GM12875 (cell line): ENCODE data around the gene TMEM108.

Experiments used
- H3K4me3 ChIP-seq: one replicate; pipeline ENCODE4 v1.5.1; 2011; ENCODE audit warnings: low read depth, low read length, control low read depth
- TF ChIP-seq, protein P1 (sequence below): IDR thresholded peaks from 2 replicates; pipeline ENCODE4 v1.5.1; 2011; ENCODE audit warnings: low read depth, mild to moderate bottlenecking, control low read depth, inconsistent platforms, low read length, moderate library complexity, borderline replicate concordance; ENCODE audit not compliant: insufficient read depth

TMEM108 gene

DNA sequence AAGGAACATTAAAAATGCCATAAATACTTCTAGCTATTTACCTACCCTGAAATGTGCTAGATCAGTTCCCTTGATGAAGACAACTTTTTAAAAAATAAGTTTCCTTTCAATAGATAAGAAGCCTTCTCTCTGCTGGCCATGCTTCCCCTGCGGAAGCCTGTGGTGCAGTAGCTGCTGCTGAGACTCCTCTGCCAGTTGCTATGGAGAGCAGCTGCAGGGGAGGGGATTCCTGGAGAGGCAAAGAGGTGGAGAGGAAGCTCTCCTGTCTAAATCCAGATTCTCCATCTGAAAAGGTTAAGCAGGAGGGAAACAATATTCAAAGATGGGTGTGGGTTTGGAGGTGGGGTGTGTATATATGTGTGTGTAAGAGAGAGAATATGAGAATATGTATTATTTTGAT is 291.9 kb downstream of the TMEM108 start:
- no peak overlapping the region for H3K4me3 ChIP-seq
- TF ChIP-seq, protein P1, sequence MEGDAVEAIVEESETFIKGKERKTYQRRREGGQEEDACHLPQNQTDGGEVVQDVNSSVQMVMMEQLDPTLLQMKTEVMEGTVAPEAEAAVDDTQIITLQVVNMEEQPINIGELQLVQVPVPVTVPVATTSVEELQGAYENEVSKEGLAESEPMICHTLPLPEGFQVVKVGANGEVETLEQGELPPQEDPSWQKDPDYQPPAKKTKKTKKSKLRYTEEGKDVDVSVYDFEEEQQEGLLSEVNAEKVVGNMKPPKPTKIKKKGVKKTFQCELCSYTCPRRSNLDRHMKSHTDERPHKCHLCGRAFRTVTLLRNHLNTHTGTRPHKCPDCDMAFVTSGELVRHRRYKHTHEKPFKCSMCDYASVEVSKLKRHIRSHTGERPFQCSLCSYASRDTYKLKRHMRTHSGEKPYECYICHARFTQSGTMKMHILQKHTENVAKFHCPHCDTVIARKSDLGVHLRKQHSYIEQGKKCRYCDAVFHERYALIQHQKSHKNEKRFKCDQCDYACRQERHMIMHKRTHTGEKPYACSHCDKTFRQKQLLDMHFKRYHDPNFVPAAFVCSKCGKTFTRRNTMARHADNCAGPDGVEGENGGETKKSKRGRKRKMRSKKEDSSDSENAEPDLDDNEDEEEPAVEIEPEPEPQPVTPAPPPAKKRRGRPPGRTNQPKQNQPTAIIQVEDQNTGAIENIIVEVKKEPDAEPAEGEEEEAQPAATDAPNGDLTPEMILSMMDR: no peak

DNA sequence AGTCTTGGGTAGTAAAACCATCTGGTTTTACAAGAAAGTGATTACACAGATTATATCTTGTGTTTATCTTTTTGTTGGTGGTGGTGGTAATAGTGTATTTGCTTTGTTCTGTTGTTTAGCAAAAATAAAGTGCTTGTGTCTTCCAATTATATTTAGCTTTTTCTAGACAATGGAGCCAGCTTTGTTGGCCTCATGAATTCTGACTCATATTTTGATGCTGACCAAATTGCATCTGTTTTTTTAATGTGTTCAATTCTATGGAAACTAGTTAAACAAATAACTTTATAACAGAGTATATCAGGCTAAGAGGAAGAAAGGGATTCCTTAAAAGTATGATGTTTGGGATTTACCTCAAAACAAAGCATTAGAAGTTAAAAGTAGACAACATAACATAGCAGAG is 292.3 kb downstream of the TMEM108 start:
- H3K4me3 ChIP-seq: no peak overlapping the region
- TF ChIP-seq, protein P1: no peak

DNA sequence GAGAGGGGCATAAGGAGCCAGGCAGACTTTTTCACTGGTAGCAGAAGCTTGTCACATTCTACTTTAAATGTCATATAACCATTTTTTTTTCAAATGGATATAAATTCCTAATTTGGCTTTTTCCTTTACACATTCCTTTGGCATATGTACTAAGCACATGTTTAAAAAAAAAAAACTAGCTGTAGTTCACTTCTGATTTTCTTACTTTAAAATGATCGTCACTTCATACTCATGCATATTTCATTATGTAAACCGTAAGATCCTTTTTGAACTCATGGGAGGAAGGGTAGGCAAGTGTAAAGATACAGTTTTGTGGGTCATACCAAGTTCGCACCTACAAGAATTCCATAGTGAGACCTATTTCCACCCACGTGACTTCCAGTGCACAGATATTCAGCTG is 316.5 kb downstream of the TMEM108 start:
- TF ChIP-seq, protein P1: no peak

DNA sequence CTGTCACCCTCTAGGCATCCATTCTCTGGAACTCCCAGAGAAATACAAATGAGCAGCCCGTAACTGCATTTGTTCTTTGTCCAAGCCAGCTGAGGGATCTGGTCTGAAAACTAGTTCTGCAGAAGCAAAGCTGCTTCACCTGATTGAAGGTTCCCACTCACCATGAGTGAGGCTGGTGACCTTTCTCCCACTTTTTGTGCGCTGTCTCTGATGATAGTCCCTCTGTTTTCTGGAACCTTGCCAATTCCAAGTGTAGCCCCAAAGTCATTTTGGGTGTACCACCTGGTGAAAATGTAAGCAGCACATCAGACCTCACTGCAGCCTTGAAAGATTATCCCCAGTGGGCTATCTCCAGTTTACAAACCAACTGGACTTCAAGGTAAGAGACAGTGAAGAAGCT is 322.3 kb downstream of the TMEM108 start:
- TF ChIP-seq, protein P1: no peak
- no peak overlapping the region for H3K4me3 ChIP-seq

More for the DNA sequence above, 316.5 kb downstream of the TMEM108 start:
- H3K4me3 ChIP-seq: no peak overlapping the region

DNA sequence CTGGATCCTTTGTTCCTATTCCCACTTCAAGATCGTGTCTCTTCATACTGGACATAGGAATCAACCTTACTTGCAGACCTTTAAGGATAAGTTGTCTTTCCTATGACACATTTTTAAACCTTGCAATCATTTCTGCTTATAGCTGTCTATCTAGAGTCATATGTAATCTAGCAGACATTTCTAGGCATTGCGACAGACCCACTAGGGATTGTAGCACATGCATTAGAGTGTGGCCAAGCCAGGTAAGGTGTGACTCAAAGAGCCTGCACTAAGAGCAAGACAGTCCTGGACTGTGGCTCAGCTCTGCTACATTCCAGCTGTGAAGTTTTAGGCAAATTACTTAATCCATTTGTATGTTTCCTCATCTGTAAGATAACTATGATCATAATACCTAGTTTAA is 322.8 kb downstream of the TMEM108 start:
- TF ChIP-seq, protein P1: no peak
- no peak overlapping the region for H3K4me3 ChIP-seq

DNA sequence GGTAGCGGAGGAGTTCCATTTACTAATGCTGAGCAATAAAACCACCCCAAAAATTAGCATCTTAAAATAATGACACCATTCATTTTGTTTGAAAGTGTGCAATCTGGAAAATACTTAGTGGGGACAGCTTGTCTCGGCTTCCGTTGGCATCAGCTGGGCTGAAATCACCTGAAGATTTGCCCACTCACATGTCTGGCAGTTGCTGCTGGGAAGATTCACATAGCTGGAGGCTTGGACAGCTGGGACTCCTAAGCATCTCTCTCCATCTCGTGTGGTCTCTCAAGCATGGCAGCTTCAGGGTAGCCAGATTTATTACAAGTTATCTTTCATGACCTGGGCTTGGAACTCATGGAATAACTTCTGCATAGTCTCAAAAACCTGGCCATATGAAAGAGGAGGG is 323.2 kb downstream of the TMEM108 start:
- TF ChIP-seq, protein P1: no peak

DNA sequence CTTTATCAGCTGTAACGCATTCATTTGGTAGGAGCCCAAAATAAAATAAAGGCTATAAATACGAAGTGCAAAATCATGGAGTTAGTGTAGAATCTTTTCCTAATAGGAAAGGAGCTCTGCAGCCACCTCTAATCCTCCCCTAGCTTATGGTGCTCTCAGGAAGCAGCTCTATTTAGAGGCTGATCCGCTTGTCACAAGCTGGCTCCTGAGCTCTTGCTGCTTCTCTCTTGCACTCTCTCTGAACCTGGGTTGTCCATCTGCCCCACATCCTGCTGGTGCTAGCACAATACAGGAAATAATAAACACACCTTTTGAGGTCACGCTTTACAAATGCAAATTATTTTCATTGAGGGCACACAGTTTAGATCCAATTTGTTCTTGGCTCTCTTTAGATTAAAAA is 324.3 kb downstream of the TMEM108 start:
- H3K4me3 ChIP-seq: no peak overlapping the region
- TF ChIP-seq, protein P1: no peak

More for the DNA sequence above, 323.2 kb downstream of the TMEM108 start:
- H3K4me3 ChIP-seq: no peak overlapping the region
